ENCODE data around the gene ANKRD31. TPM values are rescaled to one million over a fixed set of nuclear protein-coding genes. Genes with fewer than 3 reads are reported as not detected.

ANKRD31 gene
- total RNA-seq, 1 experiment from 2014 or later, result 0.09 TPM

DNA sequence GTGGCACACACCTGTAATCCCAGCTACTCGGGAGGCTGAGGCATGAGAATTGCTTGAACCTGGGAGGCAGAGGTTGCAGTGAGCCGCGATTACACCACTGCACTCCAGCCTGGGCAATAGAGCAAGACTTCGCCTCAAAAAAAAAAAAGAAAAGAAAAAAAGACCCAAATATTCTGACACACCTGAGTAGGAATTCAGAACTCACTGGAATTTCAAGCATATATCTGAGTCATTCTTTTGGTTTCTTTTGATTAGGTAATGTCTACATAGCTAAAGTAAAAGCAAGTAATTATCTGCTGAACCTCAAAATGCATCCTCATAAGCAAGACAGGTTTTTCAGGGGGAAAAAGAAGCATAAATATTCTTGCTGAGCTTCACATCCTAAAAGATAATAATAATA lies 35.9 kb downstream of the ANKRD31 start:
- H3K9me3 Mint-ChIP-seq, result no peaks in the 10 kb centered on the region
- H3K4me3 Mint-ChIP-seq, result no peak overlapping the region
- H3K4me1 Mint-ChIP-seq, result no peaks in the 10 kb centered on the region
- ChIA-PET CTCF (no interaction called here), POLR2A (no interaction called here)
- H3K27ac Mint-ChIP-seq, result no peak overlapping the region
- no peak for TF ChIP-seq OVOL2 (CRISPR knock-in tag; IDR thresholded peaks at IDR 0.05; ENCODE audit: borderline replicate concordance)
- TF ChIP-seq CBFB (CRISPR knock-in tag; IDR thresholded peaks at IDR 0.05; ENCODE audit: low read depth), result no peak
- no peak for TF ChIP-seq RORB (CRISPR knock-in tag; IDR thresholded peaks at IDR 0.05)
- TF ChIP-seq FOXP1 (CRISPR knock-in tag; IDR thresholded peaks at IDR 0.05; ENCODE audit: borderline replicate concordance), result no peak
- TF ChIP-seq SMAD3 (CRISPR knock-in tag; IDR thresholded peaks at IDR 0.05; ENCODE audit: borderline replicate concordance), result no peak
- no peak for TF ChIP-seq ZNF423 (CRISPR knock-in tag; IDR thresholded peaks at IDR 0.05)
- TF ChIP-seq CREM (CRISPR knock-in tag; IDR thresholded peaks at IDR 0.05), result no peak
- TF ChIP-seq RELA (CRISPR knock-in tag; IDR thresholded peaks at IDR 0.05; ENCODE audit: borderline replicate concordance), result no peak
- no peak for TF ChIP-seq ETV6 (CRISPR knock-in tag; IDR thresholded peaks at IDR 0.05)
- no peak for TF ChIP-seq JAZF1 (CRISPR knock-in tag; IDR thresholded peaks at IDR 0.05)
- TF ChIP-seq TEAD1 (CRISPR knock-in tag; IDR thresholded peaks at IDR 0.05), result no peak
- no peak for TF ChIP-seq ZNF396 (CRISPR knock-in tag; IDR thresholded peaks at IDR 0.05; ENCODE audit: borderline replicate concordance)
- no peak for TF ChIP-seq ZNF416 (CRISPR knock-in tag; IDR thresholded peaks at IDR 0.05)
- TF ChIP-seq GTF2I (CRISPR knock-in tag; conservative IDR thresholded peaks at IDR 0.05), result no peak
- no peak for TF ChIP-seq ZNF138 (CRISPR knock-in tag; conservative IDR thresholded peaks at IDR 0.05)
- TF ChIP-seq, protein P1, sequence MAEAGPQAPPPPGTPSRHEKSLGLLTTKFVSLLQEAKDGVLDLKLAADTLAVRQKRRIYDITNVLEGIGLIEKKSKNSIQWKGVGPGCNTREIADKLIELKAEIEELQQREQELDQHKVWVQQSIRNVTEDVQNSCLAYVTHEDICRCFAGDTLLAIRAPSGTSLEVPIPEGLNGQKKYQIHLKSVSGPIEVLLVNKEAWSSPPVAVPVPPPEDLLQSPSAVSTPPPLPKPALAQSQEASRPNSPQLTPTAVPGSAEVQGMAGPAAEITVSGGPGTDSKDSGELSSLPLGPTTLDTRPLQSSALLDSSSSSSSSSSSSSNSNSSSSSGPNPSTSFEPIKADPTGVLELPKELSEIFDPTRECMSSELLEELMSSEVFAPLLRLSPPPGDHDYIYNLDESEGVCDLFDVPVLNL (CRISPR knock-in tag; IDR thresholded peaks at IDR 0.05; ENCODE audit: borderline replicate concordance, low read depth), result no peak
- no peak for TF ChIP-seq TP53 (CRISPR knock-in tag; IDR thresholded peaks at IDR 0.05)
- TF ChIP-seq, protein P2, sequence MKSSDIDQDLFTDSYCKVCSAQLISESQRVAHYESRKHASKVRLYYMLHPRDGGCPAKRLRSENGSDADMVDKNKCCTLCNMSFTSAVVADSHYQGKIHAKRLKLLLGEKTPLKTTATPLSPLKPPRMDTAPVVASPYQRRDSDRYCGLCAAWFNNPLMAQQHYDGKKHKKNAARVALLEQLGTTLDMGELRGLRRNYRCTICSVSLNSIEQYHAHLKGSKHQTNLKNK (CRISPR knock-in tag; IDR thresholded peaks at IDR 0.05), result no peak
- no peaks in the 10 kb centered on the region for H3K36me3 Mint-ChIP-seq
- ATAC-seq (no peak), DNase-seq (ENCODE audit: low spot score) (no peak)
- H3K27me3 Mint-ChIP-seq (ENCODE audit: low read depth), result no peaks in the 10 kb centered on the region

DNA sequence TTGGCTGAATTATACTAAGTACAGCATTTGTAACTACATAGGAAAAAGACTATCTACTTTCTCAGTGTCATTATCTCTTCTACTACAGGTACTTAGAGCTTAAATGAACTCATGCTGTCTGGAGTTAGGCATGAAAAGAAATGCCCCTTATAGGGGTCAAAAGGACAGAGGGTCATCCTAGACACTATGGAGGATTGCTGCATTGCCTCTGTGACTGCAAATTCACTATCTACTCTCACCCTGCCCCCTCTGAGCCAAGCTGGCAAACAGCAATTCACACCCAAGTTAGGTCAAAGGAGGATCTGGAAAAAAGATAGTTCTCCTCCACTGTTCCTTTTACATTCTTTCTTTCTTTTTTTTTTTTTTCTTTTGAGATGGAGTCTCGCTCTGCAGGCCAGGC lies 36.7 kb downstream of the ANKRD31 start:
- no peaks in the 10 kb centered on the region for H3K27me3 Mint-ChIP-seq (ENCODE audit: low read depth)
- no peaks in the 10 kb centered on the region for H3K4me1 Mint-ChIP-seq
- ChIA-PET CTCF (interaction anchor here (1.0 to 1.2 kb wide), 2 partner anchors 36 to 150 kb away, joined by 3 to 4 read pairs; partner anchors contain the start of gene ANKRD31), POLR2A (interaction anchor here (0.5 kb wide), 1 partner anchor 515 kb away, joined by 5 read pairs; no protein-coding TSS in a partner anchor)
- no peak overlapping the region for H3K4me3 Mint-ChIP-seq
- H3K27ac Mint-ChIP-seq, result no peak overlapping the region
- no peaks in the 10 kb centered on the region for H3K36me3 Mint-ChIP-seq
- DNase-seq (ENCODE audit: low spot score) (no peak), ATAC-seq (no peak)
- TF ChIP-seq TEAD1 (CRISPR knock-in tag; IDR thresholded peaks at IDR 0.05), result no peak
- TF ChIP-seq, protein P3, sequence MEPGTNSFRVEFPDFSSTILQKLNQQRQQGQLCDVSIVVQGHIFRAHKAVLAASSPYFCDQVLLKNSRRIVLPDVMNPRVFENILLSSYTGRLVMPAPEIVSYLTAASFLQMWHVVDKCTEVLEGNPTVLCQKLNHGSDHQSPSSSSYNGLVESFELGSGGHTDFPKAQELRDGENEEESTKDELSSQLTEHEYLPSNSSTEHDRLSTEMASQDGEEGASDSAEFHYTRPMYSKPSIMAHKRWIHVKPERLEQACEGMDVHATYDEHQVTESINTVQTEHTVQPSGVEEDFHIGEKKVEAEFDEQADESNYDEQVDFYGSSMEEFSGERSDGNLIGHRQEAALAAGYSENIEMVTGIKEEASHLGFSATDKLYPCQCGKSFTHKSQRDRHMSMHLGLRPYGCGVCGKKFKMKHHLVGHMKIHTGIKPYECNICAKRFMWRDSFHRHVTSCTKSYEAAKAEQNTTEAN (CRISPR knock-in tag; IDR thresholded peaks at IDR 0.05), result no peak
- TF ChIP-seq, protein P4, sequence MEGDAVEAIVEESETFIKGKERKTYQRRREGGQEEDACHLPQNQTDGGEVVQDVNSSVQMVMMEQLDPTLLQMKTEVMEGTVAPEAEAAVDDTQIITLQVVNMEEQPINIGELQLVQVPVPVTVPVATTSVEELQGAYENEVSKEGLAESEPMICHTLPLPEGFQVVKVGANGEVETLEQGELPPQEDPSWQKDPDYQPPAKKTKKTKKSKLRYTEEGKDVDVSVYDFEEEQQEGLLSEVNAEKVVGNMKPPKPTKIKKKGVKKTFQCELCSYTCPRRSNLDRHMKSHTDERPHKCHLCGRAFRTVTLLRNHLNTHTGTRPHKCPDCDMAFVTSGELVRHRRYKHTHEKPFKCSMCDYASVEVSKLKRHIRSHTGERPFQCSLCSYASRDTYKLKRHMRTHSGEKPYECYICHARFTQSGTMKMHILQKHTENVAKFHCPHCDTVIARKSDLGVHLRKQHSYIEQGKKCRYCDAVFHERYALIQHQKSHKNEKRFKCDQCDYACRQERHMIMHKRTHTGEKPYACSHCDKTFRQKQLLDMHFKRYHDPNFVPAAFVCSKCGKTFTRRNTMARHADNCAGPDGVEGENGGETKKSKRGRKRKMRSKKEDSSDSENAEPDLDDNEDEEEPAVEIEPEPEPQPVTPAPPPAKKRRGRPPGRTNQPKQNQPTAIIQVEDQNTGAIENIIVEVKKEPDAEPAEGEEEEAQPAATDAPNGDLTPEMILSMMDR (IDR thresholded peaks at IDR 0.05), result no peak
- TF ChIP-seq ZBTB21 (CRISPR knock-in tag; IDR thresholded peaks at IDR 0.05; ENCODE audit: borderline replicate concordance), result no peak
- no peak for TF ChIP-seq ZNF423 (CRISPR knock-in tag; IDR thresholded peaks at IDR 0.05)
- TF ChIP-seq CREM (CRISPR knock-in tag; IDR thresholded peaks at IDR 0.05), result no peak
- TF ChIP-seq, protein P5, sequence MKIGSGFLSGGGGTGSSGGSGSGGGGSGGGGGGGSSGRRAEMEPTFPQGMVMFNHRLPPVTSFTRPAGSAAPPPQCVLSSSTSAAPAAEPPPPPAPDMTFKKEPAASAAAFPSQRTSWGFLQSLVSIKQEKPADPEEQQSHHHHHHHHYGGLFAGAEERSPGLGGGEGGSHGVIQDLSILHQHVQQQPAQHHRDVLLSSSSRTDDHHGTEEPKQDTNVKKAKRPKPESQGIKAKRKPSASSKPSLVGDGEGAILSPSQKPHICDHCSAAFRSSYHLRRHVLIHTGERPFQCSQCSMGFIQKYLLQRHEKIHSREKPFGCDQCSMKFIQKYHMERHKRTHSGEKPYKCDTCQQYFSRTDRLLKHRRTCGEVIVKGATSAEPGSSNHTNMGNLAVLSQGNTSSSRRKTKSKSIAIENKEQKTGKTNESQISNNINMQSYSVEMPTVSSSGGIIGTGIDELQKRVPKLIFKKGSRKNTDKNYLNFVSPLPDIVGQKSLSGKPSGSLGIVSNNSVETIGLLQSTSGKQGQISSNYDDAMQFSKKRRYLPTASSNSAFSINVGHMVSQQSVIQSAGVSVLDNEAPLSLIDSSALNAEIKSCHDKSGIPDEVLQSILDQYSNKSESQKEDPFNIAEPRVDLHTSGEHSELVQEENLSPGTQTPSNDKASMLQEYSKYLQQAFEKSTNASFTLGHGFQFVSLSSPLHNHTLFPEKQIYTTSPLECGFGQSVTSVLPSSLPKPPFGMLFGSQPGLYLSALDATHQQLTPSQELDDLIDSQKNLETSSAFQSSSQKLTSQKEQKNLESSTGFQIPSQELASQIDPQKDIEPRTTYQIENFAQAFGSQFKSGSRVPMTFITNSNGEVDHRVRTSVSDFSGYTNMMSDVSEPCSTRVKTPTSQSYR (CRISPR knock-in tag; IDR thresholded peaks at IDR 0.05), result no peak
- TF ChIP-seq EMX1 (CRISPR knock-in tag; IDR thresholded peaks at IDR 0.05), result no peak
- TF ChIP-seq ATF1 (CRISPR knock-in tag; IDR thresholded peaks at IDR 0.05), result no peak
- TF ChIP-seq ZNF396 (CRISPR knock-in tag; IDR thresholded peaks at IDR 0.05; ENCODE audit: borderline replicate concordance), result no peak
- TF ChIP-seq, protein P6, sequence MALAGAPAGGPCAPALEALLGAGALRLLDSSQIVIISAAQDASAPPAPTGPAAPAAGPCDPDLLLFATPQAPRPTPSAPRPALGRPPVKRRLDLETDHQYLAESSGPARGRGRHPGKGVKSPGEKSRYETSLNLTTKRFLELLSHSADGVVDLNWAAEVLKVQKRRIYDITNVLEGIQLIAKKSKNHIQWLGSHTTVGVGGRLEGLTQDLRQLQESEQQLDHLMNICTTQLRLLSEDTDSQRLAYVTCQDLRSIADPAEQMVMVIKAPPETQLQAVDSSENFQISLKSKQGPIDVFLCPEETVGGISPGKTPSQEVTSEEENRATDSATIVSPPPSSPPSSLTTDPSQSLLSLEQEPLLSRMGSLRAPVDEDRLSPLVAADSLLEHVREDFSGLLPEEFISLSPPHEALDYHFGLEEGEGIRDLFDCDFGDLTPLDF (CRISPR knock-in tag; IDR thresholded peaks at IDR 0.05), result no peak
- no peaks in the 10 kb centered on the region for H3K9me3 Mint-ChIP-seq

All from WTC11 (cell line).